OCI-LY7 (cell line): Measurements from ENCODE around the gene PSTPIP2. TPM values are rescaled to one million over a fixed set of nuclear protein-coding genes. Genes with fewer than 3 reads are reported as not detected.

ENCODE experiments used
- BruUV-seq: library from RNA; stranded (reverse); fragments of 400-500 nt; replicated peaks from 2 replicates; lab custom pipeline; 2021; lab: Mats Ljungman, UMichigan
- CTCF ChIA-PET: fragments of 300-600 bp; sonication (Branson Sonifier 250); formaldehyde crosslinking; loops from one replicate; lab custom pipeline; 2022; ENCODE audit warnings: antibody characterized with exemption; ENCODE audit not compliant: unreplicated experiment; lab: Charles Lee
- POLR2A ChIA-PET: fragments of 300-600 bp; sonication (Branson Sonifier 250); formaldehyde crosslinking; loops from one replicate; lab custom pipeline; 2022; ENCODE audit warnings: antibody characterized with exemption; lab: Charles Lee
- DNase-seq: peaks from one replicate; pipeline ENCODE4 v3.0.0-alpha.2; 2015; ENCODE audit warnings: low spot score
- H2AFZ ChIP-seq: fragments of 200-600 bp; sonication (generic), shearing (Covaris generic); 2 replicates; pipeline ENCODE4 v1.6.1; 2014; ENCODE audit warnings: mild to moderate bottlenecking, antibody characterized with exemption, low read length, moderate library complexity
- H3K27ac ChIP-seq: fragments of 200-600 bp; sonication (generic); 2 replicates; pipeline ENCODE4 v1.5.1; 2014; ENCODE audit warnings: mixed run types, low read depth, mild to moderate bottlenecking, moderate library complexity, low read length, inconsistent platforms; ENCODE audit not compliant: poor library complexity, severe bottlenecking
- H3K36me3 ChIP-seq: fragments of 200-600 bp; sonication (generic); 2 replicates; pipeline ENCODE4 v1.6.1; 2014; ENCODE audit warnings: mild to moderate bottlenecking, antibody characterized with exemption, low read length, moderate library complexity, mixed read lengths; ENCODE audit not compliant: insufficient read depth
- H3K4me1 ChIP-seq: fragments of 200-600 bp; sonication (generic); 2 replicates; pipeline ENCODE4 v1.5.1; 2014; ENCODE audit warnings: mild to moderate bottlenecking, low read length; ENCODE audit not compliant: insufficient read depth, poor library complexity, severe bottlenecking
- H3K4me2 ChIP-seq: fragments of 200-600 bp; sonication (generic); 2 replicates; pipeline ENCODE4 v1.6.1; 2014; ENCODE audit warnings: mild to moderate bottlenecking, low read length
- H3K4me3 ChIP-seq: fragments of 200-600 bp; sonication (generic); 2 replicates; pipeline ENCODE4 v1.5.1; 2014; ENCODE audit warnings: mild to moderate bottlenecking, low read depth, low read length; ENCODE audit not compliant: poor library complexity, severe bottlenecking
- H3K79me2 ChIP-seq: fragments of 200-600 bp; sonication (generic); 2 replicates; pipeline ENCODE4 v1.6.1; 2016; ENCODE audit warnings: low read depth, mild to moderate bottlenecking, low read length, moderate library complexity, mixed read lengths; ENCODE audit not compliant: insufficient read depth
- H3K9me2 ChIP-seq: fragments of 200-600 bp; sonication (generic); 2 replicates; pipeline ENCODE4 v1.6.1; 2016; ENCODE audit warnings: mild to moderate bottlenecking, low read length, mixed read lengths; ENCODE audit not compliant: insufficient read depth
- H3K9me3 ChIP-seq: fragments of 200-600 bp; sonication (generic); 2 replicates; pipeline ENCODE4 v1.6.1; 2014; ENCODE audit warnings: mild to moderate bottlenecking, mixed run types, low read length, mixed read lengths
- H4K20me1 ChIP-seq: fragments of 200-600 bp; sonication (generic); 2 replicates; pipeline ENCODE4 v1.6.1; 2014; ENCODE audit warnings: mild to moderate bottlenecking, antibody characterized with exemption, low read length, moderate library complexity, mixed read lengths; ENCODE audit not compliant: insufficient read depth
- CTCF ChIP-seq: fragments of 200-600 bp; sonication (generic); conservative IDR thresholded peaks from 2 replicates; pipeline ENCODE4 v1.5.1; 2014; ENCODE audit warnings: mild to moderate bottlenecking, antibody characterized with exemption, low read length, moderate library complexity, mixed read lengths
- EZH2phosphoT487 ChIP-seq: fragments of 200-600 bp; sonication (generic); IDR thresholded peaks from 2 replicates; pipeline ENCODE4 v1.6.1; 2018; ENCODE audit warnings: low read depth, borderline replicate concordance, mild to moderate bottlenecking, mixed run types, antibody characterized with exemption, low read length, moderate library complexity, mixed read lengths
- intact Hi-C: fragments of 100-400 bp; cut with micrococcal nuclease; formaldehyde crosslinking; loops from one replicate; pipeline ENCODE4 v1.10.0; 2022; ENCODE audit not compliant: unreplicated experiment
- total RNA-seq, 2 experiments: library from RNA; depleted of rRNA in 1 of 2; stranded (reverse); fragments of >200 nt in 1 of 2; shearing (Covaris generic) in 1 of 2; gene quantifications; 2 replicates each; pipeline ENCODE4 v1.2.3, GENCODE V29; 2014 to 2022

PSTPIP2 gene
- total RNA-seq, 2 experiments from 2014 or later, result not detected

GRCh38 chr18:46040033-46040746 is 31.9 kb downstream of the PSTPIP2 start:
- H3K4me2 ChIP-seq, result no peak overlapping the region
- no peaks in the 10 kb centered on the region for H3K79me2 ChIP-seq
- H3K4me1 ChIP-seq, result no peaks in the 10 kb centered on the region
- no peaks in the 10 kb centered on the region for H3K9me2 ChIP-seq
- H3K9me3 ChIP-seq, result no peaks in the 10 kb centered on the region
- H2AFZ ChIP-seq, result no peak overlapping the region
- intact Hi-C loops, result no loop called here
- TF ChIP-seq EZH2phosphoT487, result no peak
- TF ChIP-seq CTCF, result no peak
- no peak for DNase-seq
- no peak overlapping the region for H3K27ac ChIP-seq
- CTCF ChIA-PET, result no interaction called here
- H3K36me3 ChIP-seq, result no peaks in the 10 kb centered on the region
- POLR2A ChIA-PET, result interaction anchor here (0.7 kb wide), 1 partner anchor 1071 kb away, joined by 6 read pairs; no protein-coding TSS in a partner anchor
- no peaks in the 10 kb centered on the region for H4K20me1 ChIP-seq
- BruUV-seq, result no TSS peak
- no peak overlapping the region for H3K4me3 ChIP-seq

- H3K4me1 ChIP-seq, result no peaks in the 10 kb centered on the region
- no peak overlapping the region for H3K4me3 ChIP-seq
- H3K27ac ChIP-seq, result no peak overlapping the region
- TF ChIP-seq CTCF (no peak), EZH2phosphoT487 (no peak)
- CTCF ChIA-PET, result no interaction called here
- DNase-seq, result no peak
- no peaks in the 10 kb centered on the region for H4K20me1 ChIP-seq
- H3K79me2 ChIP-seq, result no peaks in the 10 kb centered on the region
- intact Hi-C loops, result no loop called here
- no peaks in the 10 kb centered on the region for H3K9me3 ChIP-seq
- no peak overlapping the region for H2AFZ ChIP-seq
- no peak overlapping the region for H3K4me2 ChIP-seq
- H3K36me3 ChIP-seq, result no peaks in the 10 kb centered on the region
- POLR2A ChIA-PET, result no interaction called here
- H3K9me2 ChIP-seq, result no peaks in the 10 kb centered on the region
- BruUV-seq, result no TSS peak
Observed at GRCh38 chr18:46037512-46038305, 34.4 kb downstream of the PSTPIP2 start.
